HuH-7.5 (cell line): ENCODE measurements around the gene ITPKC.
"Not testable (repeated sequence)": the region's sequence is repeated elsewhere in the genome, so short reads cannot be mapped to it uniquely, and the experiment has no call there.

ENCODE experiments used
- DNase-seq: peaks from one replicate; pipeline ENCODE4 v3.0.0; 2011; ENCODE audit warnings: low spot score

Gene ITPKC

GRCh38 chr19:40717325-40717879, 490 bp downstream of the ITPKC start:
- DNase-seq: no peak

DNA sequence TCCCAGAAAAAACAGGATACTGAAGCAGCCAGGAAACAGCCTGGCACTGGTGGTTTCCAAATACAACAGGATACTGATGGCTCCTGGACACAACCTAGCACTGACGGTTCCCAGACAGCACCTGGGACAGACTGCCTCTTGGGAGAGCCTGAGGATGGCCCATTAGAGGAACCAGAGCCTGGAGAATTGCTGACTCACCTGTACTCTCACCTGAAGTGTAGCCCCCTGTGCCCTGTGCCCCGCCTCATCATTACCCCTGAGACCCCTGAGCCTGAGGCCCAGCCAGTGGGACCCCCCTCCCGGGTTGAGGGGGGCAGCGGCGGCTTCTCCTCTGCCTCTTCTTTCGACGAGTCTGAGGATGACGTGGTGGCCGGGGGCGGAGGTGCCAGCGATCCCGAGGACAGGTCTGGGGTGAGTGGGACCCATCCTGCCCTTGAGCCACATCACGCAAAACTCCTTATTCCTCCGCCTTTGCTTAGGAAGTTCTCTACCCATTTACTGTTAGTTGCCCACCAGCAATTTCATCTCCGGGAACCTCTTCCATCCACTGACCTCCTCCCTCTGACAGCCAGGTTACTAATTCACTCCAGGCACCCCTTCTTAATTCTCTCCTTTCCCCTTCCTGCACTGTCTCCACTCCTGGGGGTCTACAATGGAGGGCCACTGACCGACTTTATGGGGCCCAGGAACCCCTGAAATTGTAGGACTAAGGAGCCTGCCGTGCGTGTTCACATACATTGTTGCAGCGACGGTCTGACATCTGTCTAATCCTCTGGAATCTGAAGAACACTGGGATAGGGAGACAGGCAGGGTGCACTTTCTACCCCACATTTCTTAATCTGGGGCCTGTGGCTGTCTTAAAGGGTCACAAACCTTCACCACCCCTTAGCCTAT, 1.2 kb downstream of the ITPKC start:
- no peak for DNase-seq

DNA sequence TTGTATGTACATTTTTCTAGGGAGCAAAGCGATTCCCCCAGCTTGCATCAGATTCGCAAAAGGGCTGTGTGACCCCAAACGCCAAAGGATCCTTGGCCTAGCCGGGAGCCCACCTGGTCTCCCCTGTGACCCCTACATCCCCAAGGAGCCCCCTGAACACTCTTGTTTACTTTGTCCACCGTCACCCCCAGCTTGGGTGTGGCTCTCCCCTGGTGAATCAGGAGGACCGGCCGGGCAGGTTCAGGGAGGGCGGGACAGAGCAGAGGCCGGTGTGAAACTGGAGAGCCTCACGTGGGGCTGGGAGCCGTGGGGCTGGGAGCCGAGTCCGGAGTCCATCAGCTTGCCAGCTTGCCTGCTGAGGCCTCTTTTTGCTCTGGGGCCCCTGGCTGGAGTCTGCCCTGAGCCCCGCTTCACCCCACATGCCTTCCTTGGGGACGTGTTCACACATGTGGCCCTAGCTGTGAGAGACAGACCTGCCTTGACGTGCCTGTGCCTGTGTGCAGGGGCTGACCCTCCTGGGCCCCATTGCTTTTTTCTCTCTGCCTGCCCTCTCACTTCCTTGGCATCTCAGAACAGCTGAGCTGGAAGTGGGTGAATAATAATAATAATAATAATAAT, 2.0 kb downstream of the ITPKC start:
- DNase-seq: peak; percentile 89

- DNase-seq: no peak
Observed at GRCh38 chr19:40719414-40719894, 2.5 kb downstream of the ITPKC start.

DNA sequence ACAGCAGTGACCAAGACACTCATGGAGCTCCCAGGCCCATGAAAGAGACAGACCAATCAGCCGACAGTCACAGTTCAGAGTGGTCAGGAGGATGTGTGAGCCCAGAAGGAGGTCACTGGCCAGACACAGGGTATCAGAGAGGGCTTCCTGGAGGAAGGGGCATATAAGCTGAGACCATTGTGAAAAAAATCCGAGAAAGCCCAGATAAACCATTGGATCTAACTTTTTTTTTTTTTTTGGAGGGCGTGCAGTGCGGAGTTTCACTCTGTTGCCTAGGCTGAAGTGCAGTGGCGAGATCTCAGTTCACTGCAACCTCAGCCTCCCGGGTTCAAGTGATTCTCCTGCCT, 4.2 kb downstream of the ITPKC start:
- no peak for DNase-seq

DNA sequence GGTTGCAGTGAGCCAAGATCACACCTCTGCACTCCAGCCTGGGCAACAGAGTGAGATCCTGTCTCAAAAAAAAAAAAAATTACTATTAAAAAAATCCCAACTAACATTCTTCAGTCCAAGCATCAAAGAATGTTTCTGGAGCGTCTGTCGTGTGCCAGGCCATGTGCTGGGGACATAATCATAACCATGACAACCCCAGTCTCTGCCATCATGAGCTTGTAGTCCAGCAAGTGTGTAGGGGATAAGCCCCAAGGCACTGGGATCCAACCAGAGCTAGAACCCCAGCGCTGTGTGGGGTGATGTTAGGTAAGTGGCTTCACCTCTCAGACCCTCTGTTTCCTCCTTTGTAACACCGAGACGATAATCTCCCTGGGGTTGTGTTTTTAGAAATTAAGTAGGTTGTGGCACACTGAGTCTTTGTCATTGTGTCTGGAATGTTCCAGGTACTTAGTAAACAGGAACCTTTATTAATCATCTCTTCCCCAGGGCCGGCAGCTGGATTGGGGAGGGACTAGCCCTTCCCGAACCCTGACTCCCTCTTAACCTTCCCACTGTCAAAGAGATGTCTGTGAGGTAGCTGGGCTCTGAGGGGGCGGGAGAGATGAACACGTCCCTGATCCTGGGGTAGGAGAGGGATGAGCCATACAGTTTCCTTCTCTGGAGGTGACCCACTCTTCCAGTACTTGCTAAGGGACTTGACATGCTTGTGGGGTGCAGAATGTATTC, 5.2 kb downstream of the ITPKC start:
- no peak for DNase-seq

GRCh38 chr19:40723661-40724254, 6.8 kb downstream of the ITPKC start:
- DNase-seq: no peak

- no peak for DNase-seq
Observed at GRCh38 chr19:40724315-40724714, 7.4 kb downstream of the ITPKC start.

- DNase-seq: no peak
Observed at GRCh38 chr19:40724855-40725254, 7.9 kb downstream of the ITPKC start.

DNA sequence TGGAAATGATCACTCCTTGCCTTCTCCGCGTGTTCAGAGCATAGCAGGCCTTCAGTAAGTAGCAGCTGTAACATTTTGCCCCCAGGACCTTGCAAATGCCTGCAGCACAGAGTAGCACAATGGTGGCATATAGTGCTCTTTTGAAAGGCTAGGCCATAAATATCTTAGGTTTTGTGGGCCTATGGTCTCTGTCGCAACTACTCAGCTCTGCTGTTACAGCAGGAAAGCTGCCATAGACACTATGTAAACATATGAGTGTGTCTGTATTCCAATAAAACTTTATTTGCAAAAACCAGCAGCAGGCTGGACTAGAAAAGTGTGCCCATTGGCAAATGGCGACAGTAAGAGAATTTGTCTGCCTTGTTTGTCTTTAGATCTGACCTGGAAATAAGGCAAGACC, 9.4 kb downstream of the ITPKC start:
- no peak for DNase-seq

DNA sequence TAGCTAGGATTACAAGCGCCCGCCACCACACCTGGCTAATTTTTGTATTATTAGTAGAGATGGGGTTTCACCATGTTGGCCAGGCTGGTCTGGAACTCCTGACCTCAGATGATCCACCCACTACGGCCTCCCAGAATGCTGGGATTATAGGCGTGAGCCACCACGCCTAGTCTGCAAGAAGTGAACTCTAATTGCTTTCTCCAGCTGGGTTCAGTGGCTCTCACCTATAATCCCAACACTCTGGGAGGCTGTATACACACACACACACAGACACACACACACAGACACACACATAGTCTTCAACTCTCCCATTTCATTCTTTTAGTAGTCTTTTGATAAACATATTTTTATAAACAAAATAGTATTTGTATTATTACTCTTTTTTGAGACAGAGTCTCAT, 13.2 kb downstream of the ITPKC start:
- DNase-seq: not testable (repeated sequence)

GRCh38 chr19:40732304-40732703, 15.4 kb downstream of the ITPKC start:
- not testable (repeated sequence) for DNase-seq

GRCh38 chr19:40733149-40733548, 16.2 kb downstream of the ITPKC start:
- DNase-seq: no peak

DNA sequence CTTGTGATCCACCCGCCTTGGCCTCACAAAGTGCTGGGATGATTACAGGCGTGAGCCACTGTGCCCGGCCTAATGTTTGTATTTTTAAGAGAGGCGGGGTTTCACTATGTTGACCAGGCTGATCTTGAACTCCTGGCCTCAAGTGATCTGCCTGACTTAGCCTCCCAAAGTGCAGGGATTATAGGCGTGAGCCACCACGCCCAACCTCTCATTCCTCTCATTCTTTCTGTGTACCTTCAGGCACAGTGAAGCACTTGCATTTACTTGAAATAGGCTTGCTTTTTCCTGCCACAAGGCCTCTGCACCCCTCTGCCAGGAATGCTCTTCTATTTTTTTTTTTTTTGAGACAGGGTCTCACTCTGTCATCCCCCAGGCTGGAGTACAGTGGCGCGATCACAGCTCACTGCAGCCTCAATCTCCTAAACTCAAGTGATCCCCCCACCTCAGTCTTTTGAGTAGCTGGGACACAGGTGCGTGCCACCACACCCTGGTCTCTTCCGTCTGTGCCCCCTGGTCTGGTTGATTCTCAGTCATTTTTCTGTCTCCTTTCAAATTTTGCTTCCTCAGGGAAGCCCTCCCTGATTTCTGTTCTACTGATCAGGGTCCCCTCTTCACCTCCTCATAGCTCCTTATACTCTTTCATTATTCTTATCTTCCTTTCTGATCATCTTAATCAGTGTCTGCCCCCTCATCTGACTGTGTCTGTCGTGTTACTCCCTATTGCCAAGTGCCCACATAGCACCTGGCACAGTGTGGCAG, 18.3 kb downstream of the ITPKC start:
- DNase-seq: no peak

DNA sequence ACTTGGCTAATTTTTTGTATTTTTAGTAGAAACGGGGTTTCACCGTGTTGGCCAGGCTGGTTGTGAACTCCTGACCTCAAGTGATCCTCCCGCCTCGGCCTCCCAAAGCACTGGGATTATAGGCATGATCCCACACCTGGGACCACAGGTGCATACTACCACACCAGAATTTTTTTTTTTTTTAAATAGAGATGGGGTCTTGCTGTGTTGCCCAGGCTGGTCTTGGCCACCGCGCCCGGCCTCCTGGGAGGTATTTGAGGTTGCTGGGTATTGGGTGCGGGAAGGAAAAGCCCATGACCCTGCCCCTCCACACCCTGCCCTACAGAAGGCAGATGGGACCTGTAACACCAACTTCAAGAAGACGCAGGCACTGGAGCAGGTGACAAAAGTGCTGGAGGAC, 19.7 kb downstream of the ITPKC start:
- no peak for DNase-seq

- no peak for DNase-seq
Observed at GRCh38 chr19:40737102-40737644, 20.3 kb downstream of the ITPKC start.

- DNase-seq: no peak
Observed at GRCh38 chr19:40739030-40739839, 22.3 kb downstream of the ITPKC start.

DNA sequence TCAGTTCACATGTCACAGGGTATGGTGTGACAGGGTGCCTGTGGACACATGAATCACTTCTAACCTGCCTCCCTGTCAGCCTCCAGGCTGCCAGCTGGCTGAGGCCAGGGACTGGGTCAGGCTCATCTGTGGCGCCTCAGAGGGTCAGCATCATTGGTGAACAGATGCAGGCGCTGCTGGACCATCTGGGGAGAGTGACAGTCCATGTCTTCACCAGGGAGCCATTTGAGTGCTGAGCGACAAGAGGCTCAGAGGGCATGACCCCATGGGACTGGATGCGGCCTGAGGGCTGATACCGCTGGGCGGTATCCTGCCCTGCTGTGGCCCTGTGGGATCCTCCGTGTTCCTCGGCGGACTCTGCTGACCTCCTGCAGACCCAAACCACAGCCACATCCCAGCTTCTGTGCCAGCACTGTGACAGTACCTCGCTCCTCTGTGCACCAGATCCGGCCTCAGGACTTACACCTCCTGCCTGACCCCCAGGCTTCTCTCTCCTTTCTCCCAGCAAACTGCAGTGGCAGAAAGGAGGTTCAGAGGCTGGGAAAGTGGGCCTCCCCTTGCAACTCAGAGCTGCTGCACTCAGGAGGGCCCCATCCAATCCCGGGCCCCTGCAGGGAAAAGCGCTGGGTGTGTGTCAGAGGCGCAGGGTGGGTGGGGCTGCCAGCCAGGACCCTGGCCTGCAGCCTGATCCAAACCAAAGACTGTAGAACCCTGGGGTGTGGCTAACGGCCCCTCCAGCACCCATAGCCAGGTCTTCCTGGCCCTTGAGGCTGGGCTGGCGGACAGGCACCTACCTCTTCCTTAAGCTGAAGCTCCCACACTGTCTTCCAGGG, 23.2 kb downstream of the ITPKC start:
- no peak for DNase-seq

DNA sequence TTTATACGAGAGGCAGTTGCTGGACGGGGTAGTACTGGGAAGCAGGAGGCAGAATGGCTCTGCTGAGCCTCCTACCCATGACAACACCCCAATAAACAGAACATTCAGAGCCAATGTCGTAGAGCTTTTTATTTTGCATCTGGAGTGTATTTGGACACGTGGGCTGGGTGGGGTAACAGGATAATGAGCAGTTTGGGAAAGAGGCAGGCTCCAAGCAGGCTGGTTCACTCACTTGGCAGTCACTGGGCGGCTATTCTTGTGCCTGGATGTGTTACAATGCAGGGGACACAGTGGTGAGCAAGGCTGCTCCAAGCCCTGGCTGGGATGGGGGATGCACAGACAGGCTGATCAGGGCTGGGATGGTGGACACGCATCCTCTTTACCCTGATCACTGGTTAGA, 23.8 kb downstream of the ITPKC start:
- no peak for DNase-seq
